Measurements from ENCODE around the gene ITIH4.

The ITIH4 gene

DNA sequence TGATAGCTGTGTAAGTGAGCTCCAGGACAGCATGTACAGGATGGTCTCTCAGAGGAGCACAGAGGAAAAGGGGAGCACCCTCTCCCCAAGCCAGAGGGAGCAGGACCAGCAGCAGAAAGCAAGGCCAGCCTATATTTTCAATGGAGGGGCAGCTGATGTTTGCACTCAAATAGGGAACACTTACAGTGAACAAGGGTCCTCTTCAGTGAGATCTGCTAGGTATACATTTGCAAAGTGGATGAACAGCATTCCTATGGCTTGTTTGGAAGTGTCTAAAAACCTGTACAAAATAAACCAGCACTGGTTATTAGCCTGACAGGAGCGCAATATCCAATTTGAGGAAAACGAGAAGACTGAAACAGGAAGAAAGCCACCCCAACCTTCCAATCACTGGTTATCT is 21.9 kb upstream of the ITIH4 start:
- no peak overlapping the region for H3K4me3 ChIP-seq (ENCODE audit: low read length)
- no peak for DNase-seq (ENCODE audit: low read depth, low spot score)

- no peak overlapping the region for H3K4me3 ChIP-seq (ENCODE audit: low read length)
- DNase-seq (ENCODE audit: low read depth, low spot score): peak; percentile 42
Measured at GRCh38 chr3:52851348-52851747, 20.9 kb upstream of the ITIH4 start.

- DNase-seq (ENCODE audit: low read depth, low spot score): no peak
- no peak overlapping the region for H3K4me3 ChIP-seq (ENCODE audit: low read length)
Measured at GRCh38 chr3:52849656-52850055, 19.2 kb upstream of the ITIH4 start.

DNA sequence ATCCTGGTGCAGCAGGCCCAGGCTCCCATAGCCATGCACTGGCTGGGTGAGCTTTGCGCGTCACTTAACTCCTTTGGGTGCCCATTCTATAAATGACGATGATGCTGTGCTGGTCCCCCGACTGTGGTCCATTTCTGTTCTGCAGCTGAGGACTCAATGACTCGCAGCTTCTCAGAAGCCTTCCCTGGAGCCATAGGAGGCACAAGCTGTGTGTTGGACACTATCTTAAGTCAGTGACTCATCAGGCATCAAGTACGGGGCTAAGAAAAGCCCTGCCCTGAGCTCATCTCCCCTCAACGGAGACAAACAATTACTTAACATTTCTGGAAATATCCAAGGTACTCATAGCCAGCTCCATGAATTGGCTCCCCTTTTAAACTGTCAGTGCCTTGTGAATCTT is 18.1 kb upstream of the ITIH4 start:
- DNase-seq (ENCODE audit: low read depth, low spot score): no peak
- H3K4me3 ChIP-seq (ENCODE audit: low read length): no peak overlapping the region

DNA sequence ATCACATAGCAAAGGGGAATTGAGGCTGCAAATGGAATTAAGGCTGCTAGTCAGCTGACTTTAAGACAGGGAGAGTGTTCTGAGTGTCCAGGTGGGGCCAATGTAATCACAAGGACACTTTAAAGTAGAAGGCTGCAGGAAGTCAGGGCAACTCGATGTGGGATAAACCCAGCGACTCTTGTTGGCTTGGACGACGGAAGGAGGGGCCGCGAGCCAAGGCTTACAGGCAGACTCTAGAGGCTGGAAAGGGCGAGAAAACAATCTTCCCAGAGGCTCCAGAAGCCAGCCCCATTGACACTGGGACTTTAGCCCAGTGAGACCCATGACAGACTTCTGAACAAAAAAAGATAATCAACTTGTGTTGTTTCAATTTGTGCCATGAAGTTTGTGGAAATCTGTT is 17.3 kb upstream of the ITIH4 start:
- no peak for DNase-seq (ENCODE audit: low read depth, low spot score)
- no peak overlapping the region for H3K4me3 ChIP-seq (ENCODE audit: low read length)

- H3K4me3 ChIP-seq (ENCODE audit: low read length): no peak overlapping the region
- no peak for DNase-seq (ENCODE audit: low read depth, low spot score)
Measured at GRCh38 chr3:52847241-52847640, 16.8 kb upstream of the ITIH4 start.

DNA sequence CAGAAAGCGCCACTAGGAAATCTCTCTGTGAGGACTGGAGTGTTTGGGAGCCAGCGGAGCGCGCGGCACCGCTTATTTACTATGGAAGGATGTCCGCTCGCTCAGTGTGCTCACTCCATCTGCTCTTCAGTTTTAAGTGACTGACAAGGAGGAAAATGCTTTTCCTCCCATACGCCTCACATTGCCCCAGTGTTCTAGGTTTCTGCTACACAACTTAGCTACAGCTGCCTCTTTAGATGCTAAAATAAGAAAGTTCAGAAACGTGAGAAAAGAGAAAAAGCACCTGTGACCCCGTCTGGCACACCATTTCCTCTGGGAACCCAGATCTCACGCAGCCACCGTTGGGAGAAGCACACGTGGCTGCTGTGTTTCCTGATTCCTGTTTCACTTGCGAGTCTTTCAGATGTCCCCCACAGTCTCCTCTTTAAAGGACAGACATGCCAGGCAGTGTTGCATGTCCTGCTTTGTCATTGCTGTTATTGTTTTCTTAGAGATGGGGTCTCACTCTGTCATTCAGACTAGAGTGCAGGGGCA is 16.0 kb upstream of the ITIH4 start:
- H3K4me3 ChIP-seq (ENCODE audit: low read length): no peak overlapping the region
- no peak for DNase-seq (ENCODE audit: low read depth, low spot score)

DNA sequence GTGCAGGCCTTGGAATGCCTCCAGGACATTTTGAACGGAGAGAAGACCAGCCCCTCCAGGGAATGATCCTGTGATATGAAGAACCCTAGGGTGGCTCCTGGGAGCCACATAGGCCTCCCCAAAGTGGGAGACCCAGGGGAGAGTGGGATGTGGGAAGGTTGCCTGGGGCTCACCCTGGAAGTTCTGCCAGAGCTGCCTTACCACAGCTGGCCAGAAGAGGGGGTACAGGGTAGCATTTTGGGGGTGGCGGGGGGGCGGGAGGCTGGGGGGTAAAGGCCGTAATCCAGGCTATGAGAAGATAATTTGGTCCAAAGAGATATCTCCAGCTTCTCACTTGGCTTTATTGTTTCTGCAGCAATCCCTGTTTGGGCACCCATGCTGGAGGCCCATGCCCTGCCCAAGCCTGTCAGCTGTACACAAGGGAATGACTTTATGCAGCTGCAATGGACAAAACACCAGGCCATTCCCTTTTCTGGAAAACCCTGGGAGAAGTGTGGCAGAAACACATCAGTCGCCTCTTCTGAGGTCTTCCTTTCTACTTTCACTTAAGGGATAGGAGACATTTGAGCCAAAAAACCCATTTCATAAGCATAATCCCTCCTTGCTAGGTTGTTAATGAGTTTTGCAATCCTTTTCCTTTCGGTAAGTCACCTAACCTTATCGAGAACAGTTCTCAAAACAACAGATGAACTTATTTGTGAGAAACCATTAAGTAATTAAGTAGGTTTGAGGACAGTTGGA is 15.4 kb upstream of the ITIH4 start:
- H3K4me3 ChIP-seq (ENCODE audit: low read length): no peak overlapping the region
- no peak for DNase-seq (ENCODE audit: low read depth, low spot score)

GRCh38 chr3:52845157-52845556 is 14.7 kb upstream of the ITIH4 start:
- no peak overlapping the region for H3K4me3 ChIP-seq (ENCODE audit: low read length)
- DNase-seq (ENCODE audit: low read depth, low spot score): no peak

DNA sequence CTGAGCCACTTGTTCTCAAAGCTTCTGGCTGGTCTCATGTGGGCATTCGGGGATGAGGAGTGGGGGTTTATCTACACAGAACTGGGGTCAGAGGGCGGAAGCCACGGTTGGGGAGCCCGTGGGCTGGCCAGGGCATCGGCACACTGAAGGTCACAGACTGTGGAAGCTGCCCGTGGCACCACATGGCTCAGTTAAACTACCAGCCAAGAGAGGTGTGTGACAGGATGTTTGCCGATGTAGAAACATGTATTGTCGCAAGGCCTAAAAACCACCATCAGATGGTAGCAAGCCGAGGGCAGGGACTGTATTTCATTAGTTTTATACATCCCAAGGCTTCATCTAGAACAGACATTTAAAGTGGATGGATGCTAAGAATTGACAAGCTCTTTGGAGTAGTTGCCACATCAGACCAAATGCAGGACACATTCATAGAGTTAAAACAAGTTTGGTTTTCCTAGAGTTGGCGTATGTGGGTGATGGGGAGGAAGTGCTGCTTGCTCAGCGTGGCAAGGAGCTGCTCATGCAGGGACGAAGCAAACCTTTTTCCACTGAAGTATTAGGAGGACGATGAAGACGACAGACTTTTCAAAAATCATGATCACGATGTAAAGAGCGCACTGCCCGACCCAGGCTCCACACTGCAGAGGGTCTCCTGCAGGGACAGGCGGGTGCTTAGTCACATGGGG is 14.0 kb upstream of the ITIH4 start:
- H3K4me3 ChIP-seq (ENCODE audit: low read length): no peak overlapping the region
- DNase-seq (ENCODE audit: low read depth, low spot score): no peak

- no peak for DNase-seq (ENCODE audit: low read depth, low spot score)
- no peak overlapping the region for H3K4me3 ChIP-seq (ENCODE audit: low read length)
Measured at GRCh38 chr3:52843881-52844280, 13.4 kb upstream of the ITIH4 start.

- DNase-seq (ENCODE audit: low read depth, low spot score): no peak
- H3K4me3 ChIP-seq (ENCODE audit: low read length): no peak overlapping the region
Measured at GRCh38 chr3:52843108-52843865, 12.8 kb upstream of the ITIH4 start.

DNA sequence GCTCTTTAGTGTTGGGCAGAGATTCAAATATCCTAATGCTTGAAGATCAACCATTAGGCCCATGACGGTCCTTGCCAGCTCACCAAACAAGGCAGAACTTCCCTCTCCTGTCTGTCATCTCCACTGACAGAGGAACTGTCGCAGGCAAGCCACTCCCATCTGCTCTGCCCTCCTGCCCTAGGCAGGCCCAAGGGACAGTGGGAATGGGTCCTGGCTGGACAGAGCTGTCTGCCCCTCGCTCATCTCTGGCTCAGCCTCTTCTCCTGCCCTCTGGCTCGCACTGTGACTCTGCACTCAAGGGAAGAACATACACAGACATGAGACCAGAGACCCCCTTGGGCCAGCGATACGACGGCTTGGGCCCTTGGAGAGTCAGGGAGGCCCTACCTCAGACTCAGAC is 12.0 kb upstream of the ITIH4 start:
- H3K4me3 ChIP-seq (ENCODE audit: low read length): no peak overlapping the region
- DNase-seq (ENCODE audit: low read depth, low spot score): no peak

- H3K4me3 ChIP-seq (ENCODE audit: low read length): no peak overlapping the region
- no peak for DNase-seq (ENCODE audit: low read depth, low spot score)
Measured at GRCh38 chr3:52841981-52842340, 11.5 kb upstream of the ITIH4 start.

DNA sequence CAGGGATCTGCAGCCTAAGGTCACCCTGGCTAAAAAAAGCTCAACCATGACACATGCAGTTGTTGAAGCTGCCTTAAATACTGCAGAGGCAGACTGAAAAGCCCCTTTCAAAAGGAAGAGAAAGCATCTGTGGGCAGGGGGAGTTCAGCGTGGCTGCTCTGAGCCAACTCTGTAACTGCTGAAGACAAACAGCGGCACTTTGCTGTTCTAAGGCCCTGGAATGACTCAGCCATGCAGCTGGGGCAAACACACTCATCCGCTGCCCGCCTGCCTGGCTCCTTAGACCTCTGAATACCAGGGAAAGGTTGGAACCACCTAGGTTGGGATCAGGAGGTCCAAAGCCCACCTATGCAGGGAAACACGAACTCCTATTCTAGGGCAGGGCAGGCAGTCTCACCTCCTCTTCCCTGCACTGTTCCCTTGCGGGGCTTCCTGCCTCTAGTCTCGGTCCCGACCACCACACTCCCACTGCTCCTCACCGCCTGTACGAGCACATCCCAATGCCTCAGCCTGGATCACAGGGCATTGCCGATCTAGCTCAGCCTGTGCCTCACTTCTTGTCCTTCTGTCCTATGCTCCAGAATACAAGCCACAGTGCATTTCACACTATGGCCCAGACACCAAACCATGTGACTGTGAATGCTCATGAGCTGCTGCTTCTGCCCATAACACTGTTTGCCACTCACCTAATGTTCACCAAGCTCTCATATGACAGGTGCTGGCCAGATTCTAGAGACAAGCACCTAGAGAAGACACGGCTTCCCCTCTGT is 10.9 kb upstream of the ITIH4 start:
- no peak overlapping the region for H3K4me3 ChIP-seq (ENCODE audit: low read length)
- no peak for DNase-seq (ENCODE audit: low read depth, low spot score)

- H3K4me3 ChIP-seq (ENCODE audit: low read length): no peak overlapping the region
- no peak for DNase-seq (ENCODE audit: low read depth, low spot score)
Measured at GRCh38 chr3:52839892-52840545, 9.5 kb upstream of the ITIH4 start.

DNA sequence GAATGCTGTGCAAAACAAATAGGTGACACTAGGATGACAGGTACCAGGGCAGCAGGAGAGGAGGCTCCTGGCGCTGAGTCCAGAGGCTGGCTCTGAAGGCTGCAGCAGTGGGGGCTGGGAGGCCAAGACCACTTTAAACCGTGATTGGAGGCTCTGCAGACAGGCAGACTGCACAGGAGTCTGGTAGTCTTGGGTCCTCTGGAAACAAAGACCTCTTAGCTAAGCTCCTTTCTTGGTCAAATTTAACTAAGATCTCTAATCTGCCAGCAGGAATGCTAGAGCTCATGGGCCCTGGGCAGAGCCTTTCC is 8.8 kb upstream of the ITIH4 start:
- no peak for DNase-seq (ENCODE audit: low read depth, low spot score)
- H3K4me3 ChIP-seq (ENCODE audit: low read length): no peak overlapping the region

DNA sequence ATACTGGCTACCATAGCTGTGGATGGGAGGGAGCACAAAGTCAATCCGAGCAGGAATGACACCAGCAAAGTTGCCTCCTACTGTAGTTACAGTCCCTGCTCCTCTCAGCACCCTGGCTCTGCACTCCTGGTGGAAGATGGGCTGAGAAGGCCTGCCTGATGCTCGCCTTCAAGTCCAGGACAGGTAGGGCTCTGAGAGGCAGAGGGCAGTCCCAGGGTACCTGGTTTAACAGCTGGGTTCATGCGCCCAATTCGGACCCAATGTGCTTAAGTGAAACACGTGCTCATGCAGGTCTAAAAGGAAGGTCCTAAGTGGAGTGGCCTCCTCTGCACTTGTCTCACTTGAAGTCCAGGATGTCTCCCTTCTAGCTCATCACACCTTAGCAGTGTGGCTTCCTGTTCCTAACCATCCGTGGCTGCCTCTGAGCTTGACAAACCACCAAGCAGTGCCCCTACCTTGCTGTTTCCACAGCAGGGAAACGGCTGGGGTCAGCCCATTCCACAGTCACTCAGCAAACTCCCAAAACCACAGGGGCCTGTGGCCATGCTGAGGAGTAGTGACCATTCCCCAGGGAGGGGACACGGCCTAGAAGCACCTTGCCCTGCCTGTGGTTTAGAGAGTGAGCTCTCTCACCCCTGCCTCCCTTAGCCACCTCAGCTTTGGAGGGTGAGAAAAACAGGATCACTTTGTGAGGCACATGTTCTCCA is 8.2 kb upstream of the ITIH4 start:
- H3K4me3 ChIP-seq (ENCODE audit: low read length): no peak overlapping the region
- peak; percentile 47 for DNase-seq (ENCODE audit: low read depth, low spot score)

GRCh38 chr3:52836986-52837385 is 6.5 kb upstream of the ITIH4 start:
- H3K4me3 ChIP-seq (ENCODE audit: low read length): no peak overlapping the region
- DNase-seq (ENCODE audit: low read depth, low spot score): no peak

Data from Jurkat, Clone E6-1 (cell line).